GM12878 (cell line): Measurements from ENCODE around the gene EMP3.

ENCODE experiments used
- NFIC ChIP-seq: IDR thresholded peaks from 2 replicates; pipeline ENCODE4 v1.6.1; 2012; ENCODE audit warnings: low read depth, mild to moderate bottlenecking, inconsistent platforms, low read length, moderate library complexity
- NRF1 ChIP-seq: conservative IDR thresholded peaks from 2 replicates; pipeline ENCODE4 v1.6.1; 2011; ENCODE audit warnings: mild to moderate bottlenecking, low read depth, low read length, improper control_type of control experiment
- POLR2AphosphoS5 ChIP-seq: IDR thresholded peaks from 2 replicates; pipeline ENCODE4 v1.6.1; 2011; ENCODE audit warnings: mild to moderate bottlenecking, low read length, inconsistent platforms
- RFX5 ChIP-seq: IDR thresholded peaks from 2 replicates; pipeline ENCODE4 v1.6.1; 2011; ENCODE audit warnings: low read depth, low read length, improper control_type of control experiment
- ZNF207 ChIP-seq: fragments of 450-650 bp; IDR thresholded peaks from 2 replicates; pipeline ENCODE4 v1.6.1; 2014; ENCODE audit warnings: antibody characterized with exemption, mild to moderate bottlenecking, borderline replicate concordance
- TF ChIP-seq, protein P1 (sequence below): IDR thresholded peaks from 2 replicates; pipeline ENCODE4 v1.6.1; 2011; ENCODE audit warnings: low read depth, low read length, improper control_type of control experiment, borderline replicate concordance
- TF ChIP-seq, protein P2 (sequence below), 3 experiments: IDR thresholded peaks in 2 of 3; conservative IDR thresholded peaks in 1 of 3; 2 replicates each; pipeline ENCODE4 v1.5.1; 2011; ENCODE audit warnings: low read depth in 3 of 3, low read length in 3 of 3, mild to moderate bottlenecking in 3 of 3, control low read depth in 2 of 3, moderate library complexity in 2 of 3, inconsistent platforms in 1 of 3, mixed read lengths in 1 of 3; ENCODE audit not compliant: control insufficient read depth in 2 of 3, insufficient read depth in 1 of 3; ENCODE audit errors: extremely low read depth in 1 of 3

DNA sequence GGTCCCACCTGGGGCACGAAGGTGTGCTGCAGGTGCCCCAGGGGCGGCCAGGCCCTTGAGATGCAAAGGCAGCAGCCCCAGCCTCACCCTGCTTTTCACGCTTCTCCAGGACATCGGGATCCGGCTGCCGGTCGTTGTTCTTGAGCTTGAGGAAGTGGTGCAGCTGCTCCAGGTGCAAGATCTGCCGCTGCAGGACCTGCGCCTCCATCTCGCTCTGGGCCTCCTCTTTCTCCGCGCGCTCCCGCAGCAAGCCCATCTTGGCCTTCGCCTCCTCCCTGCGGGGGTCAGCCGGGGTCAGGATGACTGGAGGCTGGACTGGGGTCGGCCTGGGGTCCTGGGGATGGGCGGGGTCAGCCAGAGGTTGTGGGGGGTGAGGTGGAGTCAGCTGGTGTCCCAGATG, 21.5 kb upstream of the EMP3 start:
- TF ChIP-seq NFIC: no peak
- TF ChIP-seq NRF1: no peak
- TF ChIP-seq, protein P1, sequence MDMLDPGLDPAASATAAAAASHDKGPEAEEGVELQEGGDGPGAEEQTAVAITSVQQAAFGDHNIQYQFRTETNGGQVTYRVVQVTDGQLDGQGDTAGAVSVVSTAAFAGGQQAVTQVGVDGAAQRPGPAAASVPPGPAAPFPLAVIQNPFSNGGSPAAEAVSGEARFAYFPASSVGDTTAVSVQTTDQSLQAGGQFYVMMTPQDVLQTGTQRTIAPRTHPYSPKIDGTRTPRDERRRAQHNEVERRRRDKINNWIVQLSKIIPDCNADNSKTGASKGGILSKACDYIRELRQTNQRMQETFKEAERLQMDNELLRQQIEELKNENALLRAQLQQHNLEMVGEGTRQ: no peak
- TF ChIP-seq RFX5: no peak
- no peak for TF ChIP-seq ZNF207
- TF ChIP-seq, protein P2, sequence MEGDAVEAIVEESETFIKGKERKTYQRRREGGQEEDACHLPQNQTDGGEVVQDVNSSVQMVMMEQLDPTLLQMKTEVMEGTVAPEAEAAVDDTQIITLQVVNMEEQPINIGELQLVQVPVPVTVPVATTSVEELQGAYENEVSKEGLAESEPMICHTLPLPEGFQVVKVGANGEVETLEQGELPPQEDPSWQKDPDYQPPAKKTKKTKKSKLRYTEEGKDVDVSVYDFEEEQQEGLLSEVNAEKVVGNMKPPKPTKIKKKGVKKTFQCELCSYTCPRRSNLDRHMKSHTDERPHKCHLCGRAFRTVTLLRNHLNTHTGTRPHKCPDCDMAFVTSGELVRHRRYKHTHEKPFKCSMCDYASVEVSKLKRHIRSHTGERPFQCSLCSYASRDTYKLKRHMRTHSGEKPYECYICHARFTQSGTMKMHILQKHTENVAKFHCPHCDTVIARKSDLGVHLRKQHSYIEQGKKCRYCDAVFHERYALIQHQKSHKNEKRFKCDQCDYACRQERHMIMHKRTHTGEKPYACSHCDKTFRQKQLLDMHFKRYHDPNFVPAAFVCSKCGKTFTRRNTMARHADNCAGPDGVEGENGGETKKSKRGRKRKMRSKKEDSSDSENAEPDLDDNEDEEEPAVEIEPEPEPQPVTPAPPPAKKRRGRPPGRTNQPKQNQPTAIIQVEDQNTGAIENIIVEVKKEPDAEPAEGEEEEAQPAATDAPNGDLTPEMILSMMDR (IDR thresholded peaks at IDR 0.05 in 2 of 3, conservative IDR thresholded peaks at IDR 0.05 in 1 of 3; ENCODE audit: control insufficient read depth in 2 of 3, extremely low read depth in 1 of 3, insufficient read depth in 1 of 3, low read depth in 3 of 3, low read length in 3 of 3): no peak
- no peak for TF ChIP-seq POLR2AphosphoS5
